Measurements from ENCODE around the gene HIPK4. TPM values are rescaled to one million over a fixed set of nuclear protein-coding genes. Genes with fewer than 3 reads are reported as not detected.

HIPK4 gene
- total and polyA plus RNA-seq, 2 of the 4 experiments (the other 2 are of a cell fraction), result 0.12 to 0.18 TPM

- no peak overlapping the region for H3K14ac ChIP-seq (replicated peaks; ENCODE audit: low read depth, low read length)
- no peak overlapping the region for H3K56ac ChIP-seq (ENCODE audit: extremely low read depth, insufficient read depth, low read length)
- no peak overlapping the region for H2BK120ac ChIP-seq (ENCODE audit: low read depth, low read length)
- no peak overlapping the region for H2BK15ac ChIP-seq (ENCODE audit: low read depth, low read length)
- no peak for TF ChIP-seq ELK1 (IDR thresholded peaks at IDR 0.05; ENCODE audit: borderline replicate concordance, low read depth, low read length)
- no peak for TF ChIP-seq SMC3 (IDR thresholded peaks at IDR 0.05; ENCODE audit: low read depth, low read length)
- TF ChIP-seq CEBPB (IDR thresholded peaks at IDR 0.05; ENCODE audit: low read depth, low read length), result no peak
- TF ChIP-seq CHD1 (IDR thresholded peaks at IDR 0.05; ENCODE audit: low read depth, low read length), result no peak
- no peak for TF ChIP-seq FOS (IDR thresholded peaks at IDR 0.05; ENCODE audit: low read depth, low read length)
- TF ChIP-seq NFE2L2 (IDR thresholded peaks at IDR 0.05; ENCODE audit: low read depth, low read length), result no peak
- no peak for TF ChIP-seq BHLHE40 (IDR thresholded peaks at IDR 0.05; ENCODE audit: low read depth, low read length)
- TF ChIP-seq MAZ (IDR thresholded peaks at IDR 0.05; ENCODE audit: borderline replicate concordance, low read depth, low read length), result no peak
- TF ChIP-seq USF2 (IDR thresholded peaks at IDR 0.05; ENCODE audit: low read depth, low read length), result no peak
- no peak for TF ChIP-seq RCOR1 (IDR thresholded peaks at IDR 0.05; ENCODE audit: insufficient replicate concordance, low read length)
- TF ChIP-seq RAD21 (IDR thresholded peaks at IDR 0.05; ENCODE audit: low read length), result no peak
- TF ChIP-seq MXI1 (IDR thresholded peaks at IDR 0.05; ENCODE audit: borderline replicate concordance, low read depth, low read length), result no peak
- TF ChIP-seq POLR2A (IDR thresholded peaks at IDR 0.05; ENCODE audit: low read depth, low read length), result no peak
- no peak for TF ChIP-seq RFX5 (IDR thresholded peaks at IDR 0.05; ENCODE audit: low read depth, low read length)
- no peak for TF ChIP-seq MAFK (IDR thresholded peaks at IDR 0.05; ENCODE audit: low read depth, low read length)
- TF ChIP-seq CTCF (conservative IDR thresholded peaks at IDR 0.05; ENCODE audit: low read depth, low read length), result no peak
- H3K18ac ChIP-seq (ENCODE audit: low read depth, low read length), result no peak overlapping the region
- H3K27me3 ChIP-seq (ENCODE audit: control insufficient read depth, insufficient read depth, low read length), result no peaks in the 10 kb centered on the region; the same call in 1 of the 2 replicates
- H3K36me3 ChIP-seq (ENCODE audit: control insufficient read depth, insufficient read depth, low read length), result no peaks in the 10 kb centered on the region
- H3K27ac ChIP-seq (ENCODE audit: insufficient read depth, low read length), result no peak overlapping the region
- no peak overlapping the region for H3K23ac ChIP-seq (ENCODE audit: low read depth, low read length)
- no peaks in the 10 kb centered on the region for H3K9me3 ChIP-seq (ENCODE audit: control insufficient read depth, insufficient read depth, low read length)
- H3K79me1 ChIP-seq (ENCODE audit: low read depth in 1 of 2, low read length in 2 of 2), result no peaks in the 10 kb centered on the region
- H4K91ac ChIP-seq (ENCODE audit: insufficient read depth, low read depth, low read length), result no peak overlapping the region
- H4K20me1 ChIP-seq (ENCODE audit: insufficient read depth, low read length), result no peaks in the 10 kb centered on the region
- H2AK9ac ChIP-seq (replicated peaks; ENCODE audit: low read depth, low read length, poor library complexity), result no peak overlapping the region
- dilution Hi-C loops (cut with HindIII; ENCODE audit: low sequenced_read_pairs, unreplicated experiment) (no loop called here), intact Hi-C loops (cut with micrococcal nuclease) (no loop called here), in situ Hi-C loops (cut with MboI; ENCODE audit: low sequenced_read_pairs) (no loop called here)
- H3K9me1 ChIP-seq (ENCODE audit: insufficient read depth, low read length), result no peaks in the 10 kb centered on the region
- DNase-seq (no peak), ATAC-seq (ENCODE audit: low read depth) (no peak)
- H3K4ac ChIP-seq (ENCODE audit: low read depth, low read length), result no peak overlapping the region
- no peak overlapping the region for H2BK5ac ChIP-seq (ENCODE audit: low read depth, low read length, poor library complexity, severe bottlenecking)
- no peak overlapping the region for H3K4me2 ChIP-seq (ENCODE audit: low read depth, low read length)
- CTCF ChIA-PET, result no interaction called here
- H2AFZ ChIP-seq (replicated peaks; ENCODE audit: low read length, poor library complexity), result no peak overlapping the region
- BruUV-seq (replicated peaks), result no TSS peak
- no peaks in the 10 kb centered on the region for H3K4me1 ChIP-seq (ENCODE audit: control insufficient read depth, insufficient read depth, low read length)
- 100% methylated on average over 1 of the region's 3 CpGs; no CpG with 5 or more reads in 1 of the 2 experiments for WGBS, 2 experiments (ENCODE audit: extremely low coverage in 2 of 2, insufficient read length in 1 of 2)
- no peak overlapping the region for H4K5ac ChIP-seq (ENCODE audit: low read depth, low read length)
- H2AK5ac ChIP-seq (ENCODE audit: low read depth, low read length), result no peak overlapping the region
- no peak overlapping the region for H3K9ac ChIP-seq (ENCODE audit: low read depth, low read length)
- H3K4me3 ChIP-seq (ENCODE audit: insufficient read depth, low read depth, low read length), result no peak overlapping the region
- no peak overlapping the region for H4K8ac ChIP-seq (ENCODE audit: low read depth in 2 of 2, low read length in 2 of 2)
- POLR2A ChIA-PET (ENCODE audit: unreplicated experiment), result no interaction called here
- no peak overlapping the region for H2BK20ac ChIP-seq (ENCODE audit: low read depth, low read length)
Measured at GRCh38 chr19:40388481-40388880, 1.5 kb downstream of the HIPK4 start.

Measured in IMR-90 (cell line).